GM21360 (cell line): ENCODE measurements around the gene BCAS3.

Source experiments
- ATAC-seq: cut with Tn5 transposase; IDR thresholded peaks from one replicate; pipeline ENCODE4 v1.9.1; 2021; ENCODE audit warnings: mild to moderate bottlenecking, moderate library complexity; ENCODE audit not compliant: unreplicated experiment

Gene BCAS3

DNA sequence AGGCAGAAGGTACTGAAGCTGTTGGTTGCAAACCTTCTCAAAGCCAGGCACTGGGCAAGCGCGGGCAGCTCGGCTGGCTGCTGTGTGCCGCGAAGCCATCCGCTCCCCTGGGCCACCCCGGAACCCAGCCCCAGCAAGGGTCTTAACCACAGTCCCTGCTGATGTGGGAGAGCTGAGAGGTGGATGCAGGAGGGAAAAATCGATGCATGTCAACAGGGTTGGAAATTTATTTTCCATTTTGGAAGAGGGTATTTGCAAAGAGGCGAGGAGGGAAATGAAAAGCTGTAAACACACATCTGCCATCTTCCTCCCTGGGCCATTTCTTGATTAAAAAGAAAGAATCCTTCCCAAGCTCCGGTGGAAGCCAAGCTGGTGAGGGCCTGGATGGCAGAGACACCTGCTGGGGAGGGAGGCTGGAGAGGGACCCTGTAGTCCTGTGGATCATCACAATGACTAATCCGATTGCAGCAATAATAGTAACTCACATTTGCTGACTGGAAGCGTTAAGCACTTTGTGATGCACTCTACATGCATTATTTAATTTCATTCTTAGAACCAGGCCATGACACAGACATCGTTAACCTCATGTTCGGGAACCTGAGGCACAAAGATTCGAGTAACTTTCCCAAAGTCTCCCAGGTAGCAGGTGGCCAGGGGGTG, 708.1 kb downstream of the BCAS3 start:
- no peak for ATAC-seq

DNA sequence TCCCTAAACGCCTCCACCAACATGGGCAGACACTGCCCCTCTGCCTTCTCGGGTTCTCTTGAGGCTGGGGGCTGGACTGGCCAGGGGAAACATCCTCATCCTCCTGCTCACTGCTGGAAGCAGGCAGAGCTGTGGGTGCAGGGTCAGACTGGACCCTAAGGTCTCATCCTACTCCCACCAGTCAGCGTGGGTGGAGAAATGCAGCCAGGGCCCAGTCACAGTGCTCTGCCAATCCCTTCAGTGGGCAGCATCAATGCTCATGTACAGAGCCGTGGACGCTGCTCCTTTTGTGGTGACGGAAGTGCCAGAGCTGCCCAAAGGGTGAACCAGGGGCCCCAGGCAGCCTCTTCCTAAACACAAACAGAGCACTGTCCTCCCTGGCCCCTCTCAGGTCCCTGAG, 708.6 kb downstream of the BCAS3 start:
- ATAC-seq: no peak

DNA sequence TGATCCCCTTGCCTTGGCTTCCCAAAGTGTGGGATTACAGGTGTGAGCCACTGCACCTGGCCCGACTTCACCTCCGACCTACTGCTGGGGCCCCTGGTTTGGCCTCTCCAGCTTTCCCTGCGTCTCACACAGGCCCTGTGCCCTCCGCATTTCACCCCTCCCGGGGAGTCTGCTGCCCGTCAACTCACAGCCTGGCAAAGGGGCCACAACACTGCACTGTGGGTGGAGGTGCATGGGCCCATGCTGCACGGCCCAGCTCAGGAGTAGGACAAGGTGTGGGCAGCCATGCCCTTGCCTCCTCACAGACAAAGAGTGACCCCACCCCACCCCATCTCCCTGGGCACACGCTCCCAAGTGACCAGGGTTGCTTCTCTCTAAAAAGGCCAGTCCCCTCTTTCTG, 709.4 kb downstream of the BCAS3 start:
- no peak for ATAC-seq

DNA sequence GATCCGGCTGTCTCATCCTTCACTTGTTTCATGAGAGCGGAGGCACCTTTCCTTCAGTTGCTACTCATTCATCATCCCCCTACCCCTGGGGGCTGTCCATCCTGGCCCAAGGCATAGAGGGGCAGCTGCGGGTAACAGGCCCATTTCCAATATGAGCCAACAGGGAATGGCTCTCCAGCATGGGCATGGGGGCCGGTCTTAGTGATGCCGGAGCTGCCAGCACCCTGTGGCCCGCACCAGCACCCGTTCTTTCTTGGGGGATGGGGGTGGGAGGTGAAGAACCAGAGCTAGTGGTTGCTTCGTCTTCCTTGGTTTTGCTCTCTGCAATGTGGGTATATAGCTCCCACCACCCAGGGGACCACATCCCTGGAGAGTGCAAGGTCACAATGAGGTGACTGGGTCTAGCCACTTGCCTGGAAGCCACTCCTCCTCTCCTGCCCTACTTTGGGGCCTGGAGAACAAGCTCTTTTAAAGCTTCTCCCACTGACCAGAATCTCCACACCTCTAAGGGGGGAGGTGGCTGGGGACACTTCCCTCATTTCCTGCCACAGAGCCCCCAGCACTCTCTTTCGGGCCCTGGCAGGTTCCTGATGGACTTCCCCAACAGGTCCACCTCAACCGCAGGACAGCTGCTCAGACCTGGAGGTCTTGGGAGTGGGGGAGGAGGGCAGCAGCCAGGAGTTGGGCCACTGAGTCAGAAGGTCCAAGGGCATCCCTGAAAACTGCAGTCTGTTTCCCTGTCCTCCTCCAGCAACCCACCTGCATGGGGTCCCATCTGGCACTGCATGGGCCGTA, 710.1 kb downstream of the BCAS3 start:
- ATAC-seq: no peak

DNA sequence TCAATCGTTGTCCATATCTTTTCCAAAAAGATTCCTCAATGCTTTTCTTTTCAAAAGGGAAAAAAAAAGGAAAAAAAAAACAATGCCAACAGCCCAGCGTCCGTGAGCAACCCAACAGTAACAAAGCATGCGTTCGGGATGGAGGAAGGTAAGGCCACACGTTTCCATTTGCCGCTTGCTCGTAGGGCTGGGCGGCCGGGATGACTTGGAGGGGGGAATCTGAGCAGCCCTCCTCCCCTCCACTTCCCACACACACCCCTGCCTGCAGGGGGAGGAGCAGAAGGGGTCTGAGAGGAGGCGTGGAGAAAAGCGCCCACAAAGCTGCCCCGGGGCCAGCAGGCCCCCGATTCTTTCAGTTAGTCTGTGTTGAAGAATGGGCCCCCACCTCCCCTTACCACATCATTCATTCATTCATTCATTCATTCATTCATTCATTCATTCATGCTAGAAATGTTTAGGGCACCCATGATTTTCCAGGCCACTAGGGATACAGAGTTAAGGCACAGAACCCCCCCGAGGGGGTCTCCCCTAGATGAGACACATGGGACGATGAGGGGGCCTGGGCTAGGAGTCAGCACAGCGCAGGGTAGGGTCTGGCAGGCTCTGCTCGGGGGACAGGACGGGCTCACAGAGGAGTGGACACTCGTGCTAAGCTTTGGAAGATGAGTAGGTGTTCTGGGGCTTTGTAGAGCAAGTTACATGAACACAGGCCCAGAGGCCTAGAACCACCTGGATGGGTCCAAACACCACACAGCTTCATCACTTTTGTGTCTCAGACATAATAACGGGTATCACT, 711.1 kb downstream of the BCAS3 start:
- ATAC-seq: no peak

DNA sequence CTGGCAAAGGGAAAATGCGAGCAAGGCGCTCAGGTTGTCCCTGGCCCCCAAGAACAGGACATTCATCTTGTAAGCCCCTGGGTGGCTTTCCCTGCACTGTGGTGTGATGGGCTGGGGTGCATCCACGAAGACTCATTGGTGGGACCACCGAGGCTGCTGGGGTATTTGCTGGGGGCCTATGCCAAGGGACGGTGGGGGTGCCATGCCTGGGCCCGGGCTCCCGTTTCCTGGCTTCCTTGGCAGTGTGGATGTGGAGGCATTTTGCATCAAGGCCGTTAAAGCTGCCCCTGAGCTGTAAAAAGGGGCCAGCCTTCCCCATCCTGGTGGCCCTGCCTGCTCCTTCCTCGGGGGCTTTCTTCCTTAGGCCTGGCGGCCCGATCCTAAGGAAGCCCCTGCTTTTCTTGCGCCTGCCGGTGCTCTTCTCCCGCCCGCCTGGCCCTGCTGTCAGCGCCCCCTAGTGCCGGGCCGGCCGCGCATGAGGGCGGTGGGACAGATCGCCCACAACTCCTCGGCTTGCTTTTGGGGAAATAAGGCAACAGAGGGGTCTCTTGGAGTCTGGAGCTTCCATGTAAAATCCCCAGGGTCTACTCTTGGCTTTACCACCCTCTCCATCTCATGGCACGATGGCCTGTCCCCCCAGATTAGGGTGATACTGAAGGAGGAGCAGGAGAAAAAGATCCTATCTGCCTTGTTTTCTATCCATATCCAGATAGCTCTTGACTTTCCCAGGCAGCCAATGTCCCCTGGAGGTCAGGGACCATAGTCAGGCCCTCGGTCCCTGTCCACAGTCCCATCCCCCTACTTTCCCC, 712.2 kb downstream of the BCAS3 start:
- no peak for ATAC-seq

DNA sequence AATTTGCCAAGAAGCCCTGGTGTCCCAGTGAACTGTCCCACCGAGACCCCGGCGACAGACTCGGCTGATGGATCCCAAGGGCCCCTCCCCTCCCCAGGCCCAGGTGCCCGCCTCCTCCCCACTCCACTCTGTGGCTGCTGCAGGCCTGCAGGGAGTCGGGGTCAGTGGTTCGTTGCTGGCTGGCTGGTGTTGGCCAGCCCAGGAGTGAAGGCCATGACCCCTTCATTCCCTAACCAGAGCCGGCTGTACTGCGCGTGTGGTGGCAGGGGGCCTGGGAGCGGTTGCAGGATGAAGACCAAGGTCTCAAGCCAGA, 712.8 kb downstream of the BCAS3 start:
- ATAC-seq: no peak

DNA sequence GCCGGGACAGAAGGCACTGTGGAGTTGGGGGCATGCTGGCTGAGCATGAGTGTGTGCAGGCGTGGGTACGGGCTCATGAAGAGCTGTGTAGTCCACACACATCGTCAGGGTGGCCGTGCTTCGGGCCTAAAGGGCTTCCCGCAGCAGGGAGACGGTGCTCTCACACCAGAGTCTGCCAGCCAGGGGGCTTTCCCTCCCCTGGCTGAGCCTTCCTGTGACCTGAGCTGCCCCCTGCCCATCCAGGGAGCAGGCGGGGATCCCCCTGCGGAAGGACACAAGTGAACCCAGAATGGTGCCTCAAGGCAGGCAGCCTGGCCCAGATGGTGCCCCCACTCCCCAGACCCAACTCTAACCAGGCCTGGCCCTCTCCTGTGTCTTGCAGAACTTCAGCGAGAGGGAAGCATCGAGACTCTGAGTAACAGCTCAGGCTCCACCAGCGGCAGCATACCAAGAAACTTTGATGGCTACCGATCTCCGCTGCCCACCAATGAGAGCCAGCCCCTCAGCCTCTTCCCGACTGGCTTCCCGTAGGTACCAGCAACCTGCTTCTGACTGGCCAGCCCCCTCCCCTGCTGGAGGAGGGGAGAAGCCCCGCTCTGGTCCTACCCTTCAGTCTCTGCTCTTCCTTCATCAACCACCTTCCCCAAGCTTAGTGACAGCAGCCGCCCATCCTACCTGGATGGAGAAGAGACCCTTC, 714.1 kb downstream of the BCAS3 start:
- ATAC-seq: no peak

DNA sequence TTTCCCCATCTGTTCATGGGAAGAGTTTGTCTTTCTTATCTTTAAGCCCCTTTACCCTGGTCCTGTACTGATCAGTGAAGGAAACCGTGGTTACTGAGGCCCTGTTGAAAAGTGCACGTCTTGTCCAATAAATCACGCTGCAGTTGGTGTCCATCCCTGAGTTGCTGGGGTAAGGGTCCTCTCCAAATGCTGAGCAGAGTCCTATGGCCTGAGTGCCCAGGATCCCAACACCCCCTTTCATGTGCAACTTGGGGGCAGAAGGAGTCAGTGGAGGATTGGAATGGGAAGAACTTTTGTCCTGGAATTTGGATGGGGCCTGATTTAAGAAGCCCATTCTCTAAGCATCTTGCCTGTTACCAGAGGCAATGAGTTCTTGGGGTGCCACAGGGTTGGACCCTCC, 715.0 kb downstream of the BCAS3 start:
- no peak for ATAC-seq

DNA sequence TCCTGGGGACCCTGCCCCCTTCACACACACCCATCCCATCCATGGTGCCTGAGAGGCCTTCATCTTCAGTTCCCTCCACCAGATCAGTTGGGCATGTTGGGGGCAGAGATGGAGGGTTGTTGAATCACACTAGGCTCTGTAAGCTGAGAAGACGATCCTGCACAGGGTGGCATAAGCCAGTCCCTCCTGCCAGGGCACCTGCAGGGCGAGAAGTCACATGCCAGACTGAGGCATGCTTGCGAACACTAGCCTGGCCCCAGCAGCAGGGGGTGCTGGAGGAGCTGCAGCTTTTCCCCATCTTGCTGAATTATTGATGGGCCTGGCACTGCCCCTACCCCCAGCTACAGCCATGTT, 715.9 kb downstream of the BCAS3 start:
- no peak for ATAC-seq

DNA sequence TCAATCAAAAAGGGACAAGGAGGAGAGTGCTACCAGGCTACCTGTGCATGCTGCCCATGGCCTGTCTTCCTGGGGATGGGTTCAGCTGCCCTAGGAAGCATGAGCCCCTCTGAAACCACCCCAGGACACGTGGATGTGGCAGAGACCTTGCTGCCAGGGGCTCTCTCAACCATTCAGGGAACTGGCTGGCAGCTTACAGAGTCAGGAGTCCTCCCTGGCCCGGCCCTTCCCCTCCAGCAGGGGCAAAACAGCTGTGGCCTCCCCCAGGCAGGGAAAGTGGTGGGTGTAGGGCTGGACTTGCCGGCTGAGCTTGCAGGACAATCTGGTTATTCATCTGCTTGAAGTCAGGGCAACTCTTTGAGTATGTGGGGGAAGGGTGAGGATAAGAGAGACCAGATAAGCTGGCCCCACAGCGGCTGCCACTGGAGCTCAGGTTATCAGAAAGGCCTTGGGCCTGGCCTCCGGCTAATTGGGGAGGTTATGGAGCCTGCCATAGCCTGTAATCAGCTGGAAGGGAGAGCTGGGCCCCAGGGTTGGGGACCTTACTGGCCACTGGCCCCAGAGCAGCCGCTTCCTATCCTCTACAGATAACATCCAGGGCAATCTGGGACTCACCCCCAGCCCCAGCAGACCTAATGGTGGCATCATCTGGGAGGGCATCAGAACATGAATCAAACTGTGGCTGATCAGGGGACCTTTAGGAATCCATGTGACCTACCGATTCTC, 716.4 kb downstream of the BCAS3 start:
- ATAC-seq: no peak

DNA sequence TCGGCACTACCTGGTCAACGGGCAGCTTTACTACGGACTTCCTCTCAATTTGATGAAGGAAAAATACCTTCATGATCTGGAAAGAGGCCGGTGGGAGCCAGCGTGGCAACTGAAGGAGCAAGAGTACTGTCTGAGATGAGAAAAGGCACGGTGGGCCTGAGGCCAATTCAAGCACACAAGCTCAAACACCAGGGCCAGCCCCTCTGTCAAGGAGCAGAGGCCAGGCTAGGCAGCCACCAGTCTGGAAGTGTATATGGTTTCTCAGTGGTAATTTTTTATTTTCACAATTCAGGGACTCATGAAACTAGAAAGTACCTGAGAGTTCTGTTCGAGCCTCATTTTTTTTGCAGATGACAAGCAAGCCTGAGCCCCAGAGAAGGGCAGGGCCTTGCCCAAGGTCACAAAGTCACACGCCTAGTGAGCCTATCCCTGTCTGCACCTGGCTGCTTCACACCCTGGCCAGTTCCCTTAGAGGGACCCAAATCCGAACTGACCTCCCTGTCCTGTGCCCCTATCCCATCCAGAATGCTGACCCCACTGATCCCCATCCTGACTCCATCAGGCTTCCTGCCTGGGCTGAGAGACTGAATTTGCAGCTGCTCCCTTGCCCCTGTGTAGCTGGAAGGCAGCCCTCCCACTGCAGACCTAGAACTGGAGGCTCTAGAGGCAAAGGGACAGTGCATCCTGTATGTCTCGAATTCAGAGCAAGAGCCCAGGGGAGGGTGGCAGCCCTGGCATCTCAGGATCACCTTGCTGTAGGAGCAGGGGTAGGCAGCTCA, 717.2 kb downstream of the BCAS3 start:
- ATAC-seq: no peak

DNA sequence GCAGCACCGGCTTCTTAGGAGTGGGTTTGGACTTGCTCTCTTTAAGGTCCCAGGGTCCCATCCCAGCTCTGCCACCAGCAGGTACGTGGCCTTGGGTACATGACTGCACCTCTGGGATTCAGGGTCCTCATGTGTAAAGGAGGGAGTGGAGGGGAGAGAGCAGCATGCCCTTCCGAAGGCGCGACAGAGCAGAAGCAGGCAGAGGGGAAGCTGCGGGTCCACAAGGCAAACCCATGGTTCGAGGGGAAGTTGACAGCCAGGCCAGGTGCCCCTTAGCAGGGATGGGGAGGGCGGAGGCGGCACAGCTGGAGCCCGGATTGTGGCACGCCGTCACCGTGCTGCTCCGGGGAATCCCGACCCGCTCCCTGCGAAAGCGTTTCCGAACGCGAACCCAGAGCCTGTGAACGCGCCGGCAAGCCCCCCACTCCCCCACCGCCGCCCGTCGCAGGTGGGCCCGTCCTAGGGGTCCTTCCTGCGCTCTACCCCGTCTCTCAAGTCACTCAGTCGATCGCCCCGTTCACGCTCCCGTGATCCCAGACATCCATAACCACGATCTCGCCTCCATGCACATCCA, 717.8 kb downstream of the BCAS3 start:
- ATAC-seq: no peak

DNA sequence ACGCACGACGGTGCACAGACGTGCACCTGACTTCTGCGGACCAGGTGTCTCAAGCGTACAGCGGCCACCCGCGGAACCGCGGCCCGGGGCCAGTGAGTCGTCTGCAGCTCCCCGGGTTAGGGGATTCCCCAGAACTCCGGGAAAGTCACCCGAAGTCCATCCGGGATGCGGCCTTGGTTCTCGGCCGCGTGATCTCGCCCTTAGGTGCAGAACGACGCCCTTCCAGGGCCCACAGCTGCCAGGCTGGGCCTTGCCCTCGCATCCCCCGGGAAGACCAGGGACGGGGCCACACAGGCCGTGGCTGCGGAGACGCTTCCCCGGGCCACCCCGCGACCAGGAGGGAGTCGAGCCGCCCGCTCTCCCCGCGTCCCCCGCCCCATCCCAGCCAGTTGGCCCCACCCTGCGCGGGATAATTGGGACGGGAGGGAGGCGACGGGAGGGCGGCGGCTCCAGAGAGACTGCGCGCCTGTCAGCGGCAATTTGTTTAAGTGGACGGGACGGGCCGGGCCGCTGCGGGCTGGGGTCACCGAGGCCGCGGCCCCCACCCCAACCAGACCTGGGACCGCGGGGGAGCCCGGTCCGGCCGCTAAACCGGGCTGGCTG, 718.4 kb downstream of the BCAS3 start:
- ATAC-seq: no peak

DNA sequence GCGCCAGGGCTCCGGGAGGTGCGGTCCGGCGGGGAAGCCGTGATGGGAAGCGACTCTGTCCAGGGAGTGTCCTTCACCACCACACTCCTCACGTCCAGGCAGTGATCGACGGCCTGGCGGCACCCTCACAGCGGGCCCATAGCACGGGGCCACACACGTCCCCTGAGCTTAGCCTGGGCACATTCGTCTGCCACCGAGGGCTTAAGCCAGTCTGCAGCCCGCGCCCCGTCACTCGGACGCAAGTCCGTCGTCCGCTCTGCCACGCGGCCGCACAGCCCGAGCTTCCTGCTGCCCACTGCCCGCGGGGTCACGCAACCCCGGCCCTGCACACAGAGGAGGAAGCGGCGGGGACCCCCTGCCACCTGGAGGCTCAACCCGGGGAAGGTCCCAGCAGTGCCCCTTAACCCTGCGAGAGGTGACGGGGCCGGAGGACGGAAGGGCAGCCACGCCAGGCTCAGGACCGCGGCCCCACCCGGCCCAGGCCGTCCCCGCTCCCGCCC, 719.0 kb downstream of the BCAS3 start:
- no peak for ATAC-seq

DNA sequence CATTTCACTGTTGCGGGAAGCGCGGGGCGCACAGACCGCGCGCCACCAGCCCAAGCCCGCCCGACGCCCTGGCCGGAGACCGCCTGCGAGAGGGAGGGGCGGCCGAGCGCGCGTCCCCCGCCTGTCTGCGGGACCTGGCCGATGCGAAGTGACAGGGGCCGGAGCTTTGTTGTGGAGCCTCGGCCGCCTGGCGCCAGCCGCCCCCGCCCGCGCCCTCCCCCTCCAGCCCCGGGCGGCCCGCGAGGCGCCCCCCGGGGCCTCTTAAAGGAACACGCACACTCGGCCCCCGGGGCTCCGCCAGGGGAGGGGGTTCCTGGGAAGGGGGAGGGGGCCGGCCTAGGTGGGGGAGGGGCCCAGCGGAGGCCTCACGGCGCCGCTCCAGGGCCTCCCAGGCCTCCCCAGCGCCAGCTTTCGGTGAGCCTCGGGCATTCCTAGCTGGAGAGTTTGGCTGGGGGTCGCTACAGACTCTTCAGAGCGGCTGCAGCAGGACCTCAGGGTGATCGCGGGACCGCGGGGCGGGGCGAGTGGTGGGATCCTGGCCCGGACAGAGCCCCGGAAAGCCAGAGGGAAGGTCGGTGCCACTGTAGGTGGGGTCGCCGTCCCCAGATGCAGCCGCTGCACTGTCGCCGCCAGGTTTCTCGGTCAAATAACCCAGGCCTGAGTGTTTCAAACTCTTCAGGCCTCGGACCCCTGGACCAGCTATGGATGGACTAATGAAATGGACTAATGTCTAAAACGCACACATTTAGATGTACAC, 719.6 kb downstream of the BCAS3 start:
- ATAC-seq: no peak

DNA sequence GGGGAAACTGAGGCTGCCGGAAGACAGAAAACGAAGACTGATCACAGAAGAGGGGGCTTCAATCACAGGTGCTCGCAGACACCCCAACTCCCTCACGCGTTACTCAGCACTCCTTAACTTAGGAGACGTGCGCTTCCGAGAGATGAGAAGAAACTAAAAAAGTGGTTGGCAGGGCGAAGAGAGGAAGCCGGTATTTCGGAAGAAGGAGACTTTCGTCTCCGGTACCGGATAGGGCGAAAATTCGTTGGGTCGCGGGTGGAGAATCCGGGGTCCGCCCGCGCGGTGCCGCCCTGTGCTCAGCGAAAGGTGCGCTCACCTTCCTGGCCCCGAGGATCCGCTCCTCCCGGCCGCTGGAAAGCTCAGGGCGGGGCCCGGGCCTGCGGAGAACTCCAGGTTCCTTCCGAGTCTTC, 721.1 kb downstream of the BCAS3 start:
- no peak for ATAC-seq
